Measurements from ENCODE around the gene LIPE. TPM values are rescaled to one million over a fixed set of nuclear protein-coding genes. Genes with fewer than 3 reads are reported as not detected.
A peak's percentile ranks its signal among the peaks of the same experiment; 100 is the strongest.
"Not testable (repeated sequence)": the region's sequence is repeated elsewhere in the genome, so short reads cannot be mapped to it uniquely, and the experiment has no call there.

The LIPE gene
- 7.5 and 8.2 TPM in 2 replicates for total RNA-seq (2014; rRNA removed; shearing (Covaris generic))

- no peak for DNase-seq
- no peaks in the 10 kb centered on the region for H3K36me3 ChIP-seq (replicated peaks; ENCODE audit: control insufficient read depth, insufficient read depth, low read length)
- H3K4me3 ChIP-seq (ENCODE audit: insufficient read depth, low read depth, low read length), result no peak within 1 kb of the TSS
- H3K27me3 ChIP-seq (ENCODE audit: control insufficient read depth, insufficient read depth, low read length), result peaks cover 29% of the 10 kb centered on the region
Observed at GRCh38 chr19:42427313-42427712, at the start of gene LIPE. LIPE (minus strand) TSS chr19:42427388; CDS start chr19:42427149, 239 bp downstream.

- Histone ChIP-seq H3K4me3 (ENCODE audit: insufficient read depth, low read depth, low read length) (no peak overlapping the region), H3K27me3 (ENCODE audit: control insufficient read depth, insufficient read depth, low read length) (no peaks in the 10 kb centered on the region), H3K36me3 (replicated peaks; ENCODE audit: control insufficient read depth, insufficient read depth, low read length) (no peaks in the 10 kb centered on the region)
- DNase-seq, result no peak
Observed at GRCh38 chr19:42475366-42475765, 48.2 kb upstream of the LIPE start.

- H3K36me3 ChIP-seq (replicated peaks; ENCODE audit: control insufficient read depth, insufficient read depth, low read length), result no peaks in the 10 kb centered on the region
- no peak for DNase-seq
- H3K27me3 ChIP-seq (ENCODE audit: control insufficient read depth, insufficient read depth, low read length), result no peaks in the 10 kb centered on the region
- H3K4me3 ChIP-seq (ENCODE audit: insufficient read depth, low read depth, low read length), result no peak overlapping the region
Observed at GRCh38 chr19:42474743-42475142, 47.6 kb upstream of the LIPE start.

GRCh38 chr19:42473686-42474085, 46.5 kb upstream of the LIPE start:
- Histone ChIP-seq H3K36me3 (replicated peaks; ENCODE audit: control insufficient read depth, insufficient read depth, low read length) (no peaks in the 10 kb centered on the region), H3K27me3 (ENCODE audit: control insufficient read depth, insufficient read depth, low read length) (no peaks in the 10 kb centered on the region), H3K4me3 (ENCODE audit: insufficient read depth, low read depth, low read length) (no peak overlapping the region)
- DNase-seq, result peak; percentile 48

GRCh38 chr19:42472402-42473147, 45.4 kb upstream of the LIPE start:
- H3K4me3 ChIP-seq (ENCODE audit: insufficient read depth, low read depth, low read length), result no peak overlapping the region

GRCh38 chr19:42471554-42472249, 44.5 kb upstream of the LIPE start:
- H3K36me3 ChIP-seq (replicated peaks; ENCODE audit: control insufficient read depth, insufficient read depth, low read length), result no peaks in the 10 kb centered on the region
- no peaks in the 10 kb centered on the region for H3K27me3 ChIP-seq (ENCODE audit: control insufficient read depth, insufficient read depth, low read length)
- H3K4me3 ChIP-seq (ENCODE audit: insufficient read depth, low read depth, low read length), result no peak overlapping the region
- DNase-seq, result peak; percentile 62

More at GRCh38 chr19:42472402-42473147, 45.4 kb upstream of the LIPE start:
- DNase-seq, result no peak
- Histone ChIP-seq H3K36me3 (replicated peaks; ENCODE audit: control insufficient read depth, insufficient read depth, low read length) (no peaks in the 10 kb centered on the region), H3K27me3 (ENCODE audit: control insufficient read depth, insufficient read depth, low read length) (no peaks in the 10 kb centered on the region)

GRCh38 chr19:42469311-42470235, 42.4 kb upstream of the LIPE start:
- Histone ChIP-seq H3K4me3 (ENCODE audit: insufficient read depth, low read depth, low read length) (no peak overlapping the region), H3K27me3 (ENCODE audit: control insufficient read depth, insufficient read depth, low read length) (no peaks in the 10 kb centered on the region), H3K36me3 (replicated peaks; ENCODE audit: control insufficient read depth, insufficient read depth, low read length) (no peaks in the 10 kb centered on the region)
- no peak for DNase-seq

- DNase-seq, result no peak
- Histone ChIP-seq H3K4me3 (ENCODE audit: insufficient read depth, low read depth, low read length) (no peak overlapping the region), H3K27me3 (ENCODE audit: control insufficient read depth, insufficient read depth, low read length) (no peaks in the 10 kb centered on the region), H3K36me3 (replicated peaks; ENCODE audit: control insufficient read depth, insufficient read depth, low read length) (no peaks in the 10 kb centered on the region)
Observed at GRCh38 chr19:42468273-42468796, 41.1 kb upstream of the LIPE start.

- no peaks in the 10 kb centered on the region for H3K27me3 ChIP-seq (ENCODE audit: control insufficient read depth, insufficient read depth, low read length)
- no peaks in the 10 kb centered on the region for H3K36me3 ChIP-seq (replicated peaks; ENCODE audit: control insufficient read depth, insufficient read depth, low read length)
- no peak overlapping the region for H3K4me3 ChIP-seq (ENCODE audit: insufficient read depth, low read depth, low read length)
- no peak for DNase-seq
Observed at GRCh38 chr19:42467183-42467760, 40.1 kb upstream of the LIPE start.

GRCh38 chr19:42466521-42467182, 39.5 kb upstream of the LIPE start:
- DNase-seq, result no peak
- no peak overlapping the region for H3K4me3 ChIP-seq (ENCODE audit: insufficient read depth, low read depth, low read length)
- no peaks in the 10 kb centered on the region for H3K27me3 ChIP-seq (ENCODE audit: control insufficient read depth, insufficient read depth, low read length)
- H3K36me3 ChIP-seq (replicated peaks; ENCODE audit: control insufficient read depth, insufficient read depth, low read length), result no peaks in the 10 kb centered on the region

- H3K36me3 ChIP-seq (replicated peaks; ENCODE audit: control insufficient read depth, insufficient read depth, low read length), result no peaks in the 10 kb centered on the region
- no peaks in the 10 kb centered on the region for H3K27me3 ChIP-seq (ENCODE audit: control insufficient read depth, insufficient read depth, low read length)
- DNase-seq, result peak; percentile 47
- H3K4me3 ChIP-seq (ENCODE audit: insufficient read depth, low read depth, low read length), result no peak overlapping the region
Observed at GRCh38 chr19:42465827-42466280, 38.7 kb upstream of the LIPE start.

GRCh38 chr19:42461700-42462324, 34.6 kb upstream of the LIPE start:
- no peaks in the 10 kb centered on the region for H3K36me3 ChIP-seq (replicated peaks; ENCODE audit: control insufficient read depth, insufficient read depth, low read length)
- no peak overlapping the region for H3K4me3 ChIP-seq (ENCODE audit: insufficient read depth, low read depth, low read length)
- no peak for DNase-seq
- no peaks in the 10 kb centered on the region for H3K27me3 ChIP-seq (ENCODE audit: control insufficient read depth, insufficient read depth, low read length)

GRCh38 chr19:42461231-42461630, 34.0 kb upstream of the LIPE start:
- H3K27me3 ChIP-seq (ENCODE audit: control insufficient read depth, insufficient read depth, low read length); H3K36me3 ChIP-seq (replicated peaks; ENCODE audit: control insufficient read depth, insufficient read depth, low read length); DNase-seq; H3K4me3 ChIP-seq (ENCODE audit: insufficient read depth, low read depth, low read length): not testable (repeated sequence)
